HG03520 (cell line): Measurements from ENCODE around the gene LMTK2.

ENCODE experiments used
- ATAC-seq: cut with Tn5 transposase; IDR thresholded peaks from one replicate; pipeline ENCODE4 v1.9.1; 2021; ENCODE audit warnings: mild to moderate bottlenecking, moderate library complexity; ENCODE audit not compliant: unreplicated experiment

LMTK2 gene

GRCh38 chr7:98254516-98254915 is 147.9 kb downstream of the LMTK2 start:
- ATAC-seq, result no peak

- ATAC-seq, result no peak
Measured at GRCh38 chr7:98254951-98255610, 148.4 kb downstream of the LMTK2 start.

GRCh38 chr7:98256431-98256830 is 149.8 kb downstream of the LMTK2 start:
- ATAC-seq, result no peak

GRCh38 chr7:98257701-98258100 is 151.0 kb downstream of the LMTK2 start:
- no peak for ATAC-seq
